ENCODE measurements around the gene NPDC1.

- TF ChIP-seq TAF1 (IDR thresholded peaks at IDR 0.05; ENCODE audit: borderline replicate concordance, insufficient read depth, low read length), result no peak
- no peak for TF ChIP-seq POLR2AphosphoS5 (IDR thresholded peaks at IDR 0.05; ENCODE audit: low read depth, low read length)
Measured at GRCh38 chr9:136995362-136995761, 50.6 kb downstream of the NPDC1 start.
